Endothelial cell of umbilical vein (primary cell): ENCODE measurements around the gene SLC45A2.

Source experiments
- EZH2 ChIP-seq: IDR thresholded peaks from 2 replicates; pipeline ENCODE4 v1.6.1; 2012; ENCODE audit warnings: borderline replicate concordance, low read depth, mild to moderate bottlenecking, moderate library complexity, low read length, inconsistent platforms; ENCODE audit not compliant: severe bottlenecking
- POLR2AphosphoS5 ChIP-seq: IDR thresholded peaks from 2 replicates; pipeline ENCODE4 v1.6.1; 2012; ENCODE audit warnings: low read depth, mild to moderate bottlenecking, control low read depth, low read length, moderate library complexity; ENCODE audit not compliant: insufficient read depth

GRCh38 chr5:34021334-34021733 is 36.8 kb upstream of the SLC45A2 start:
- TF ChIP-seq POLR2AphosphoS5 (no peak), EZH2 (no peak)
